ENCODE data around the gene UQCC3. TPM values are rescaled to one million over a fixed set of nuclear protein-coding genes. Genes with fewer than 3 reads are reported as not detected.

Gene UQCC3
- polyA plus RNA-seq, 1 of the 3 experiments (the other 2 are of a cell fraction) = 24.8 TPM

GRCh38 chr11:62652161-62653006, 19.1 kb upstream of the UQCC3 start:
- Histone ChIP-seq H3K4me1 (ENCODE audit: control insufficient read depth in 1 of 2, insufficient read depth in 2 of 2, low read depth in 1 of 2, low read length in 1 of 2) (peaks cover 2 to 5% of the 10 kb centered on the region in 2 experiments; a peak in 2 of 4 replicates), H3K27me3 (ENCODE audit: insufficient read depth) (no peaks in the 10 kb centered on the region), H3K9me2 (no peaks in the 10 kb centered on the region), H3K9ac (peak overlapping the region; percentile 90), H3F3A (replicated peaks; ENCODE audit: insufficient read depth) (peaks cover 3% of the 10 kb centered on the region), H3K4me3 (ENCODE audit: low read depth in 2 of 2, low read length in 1 of 2) (peak overlapping the region; percentile 68 to 88), H3K4me2 (peak overlapping the region; percentile 96), H2AFZ (ENCODE audit: low read depth) (peak overlapping the region; percentile 97; the same call in 1 of the 2 replicates), H3K27ac (ENCODE audit: low read depth in 2 of 2, low read length in 1 of 2) (peak overlapping the region; percentile 67 to 79; a peak in 3 of 4 replicates), H4K20me1 (ENCODE audit: insufficient read depth) (no peaks in the 10 kb centered on the region), H3K9me3 (no peaks in the 10 kb centered on the region), H3K36me3 (replicated peaks in 1 of 2; ENCODE audit: control insufficient read depth in 1 of 2, insufficient read depth in 2 of 2, low read length in 1 of 2) (peaks cover 0 to 16% of the 10 kb centered on the region in 2 experiments), H3K79me2 (ENCODE audit: insufficient read depth) (peaks cover 30% of the 10 kb centered on the region)
- TF ChIP-seq ZBTB33 (IDR thresholded peaks at IDR 0.05; ENCODE audit: borderline replicate concordance, low read depth) (no peak), MAX (IDR thresholded peaks at IDR 0.05; ENCODE audit: low read depth) (no peak), SMC3 (IDR thresholded peaks at IDR 0.05; ENCODE audit: low read depth, low read length) (no peak), ELF1 (IDR thresholded peaks at IDR 0.05) (no peak), RXRA (IDR thresholded peaks at IDR 0.05; ENCODE audit: borderline replicate concordance, low read depth) (no peak), MEF2A (IDR thresholded peaks at IDR 0.05; ENCODE audit: borderline replicate concordance, low read depth) (no peak), MXI1 (IDR thresholded peaks at IDR 0.05; ENCODE audit: low read depth, low read length) (no peak), USF2 (IDR thresholded peaks at IDR 0.05; ENCODE audit: borderline replicate concordance, low read depth, low read length) (no peak), USF1 (IDR thresholded peaks at IDR 0.05; ENCODE audit: borderline replicate concordance, low read depth) (no peak), CTCF (IDR thresholded peaks at IDR 0.05) (no peak), NFIC (IDR thresholded peaks at IDR 0.05; ENCODE audit: borderline replicate concordance) (no peak), CHD2 (IDR thresholded peaks at IDR 0.05; ENCODE audit: low read length, partially characterized antibody) (no peak), NRF1 (IDR thresholded peaks at IDR 0.05; ENCODE audit: low read depth, low read length) (no peak)
- ChIA-PET CTCF (interaction anchor here (1.0 to 1.4 kb wide), 3 partner anchors 10 to 14 kb away, joined by 3 to 7 read pairs (median 3); partner anchors contain the start of genes C11orf98 and CSKMT), POLR2A (interaction anchor here (0.7 to 1.1 kb wide), 11 partner anchors 9 to 61 kb away, joined by 3 to 25 read pairs (median 4); partner anchors contain the start of genes B3GAT3, C11orf98, CSKMT and LBHD1)
- 40% methylated on average over 16 of the region's 16 CpGs for WGBS (ENCODE audit: low lambda C conversion rate)
- no peak for DNase-seq

Data from SK-N-SH (cell line).